Heart left ventricle (tissue), 13 donors: ENCODE data around the gene MPZL2.

Source experiments
- CTCF ChIP-seq, 12 donors: fragments of 200-600 bp; sonication (generic) in 4 of 12; IDR thresholded peaks; one replicate each; pipeline versions ENCODE4 v1.5.0 to v1.8.0; 2018 to 2022; ENCODE audit warnings: antibody characterized with exemption in 12 of 12, mild to moderate bottlenecking in 5 of 12
- POLR2A ChIP-seq, 2 donors: fragments of 450-650 bp; IDR thresholded peaks; one replicate each; pipeline ENCODE4 v1.6.1; 2017; ENCODE audit warnings: antibody characterized with exemption in 2 of 2, mild to moderate bottlenecking in 2 of 2, moderate library complexity in 2 of 2
- donor health status: ischemic (EF 13 %, LVEDD 7.1; RV severe dilation, severe dysfunction).
- donor health status: DM: no; HTN: yes; CAD: no.
- donor health status: DM: no; HTN: no; CAD: no.
- donor health status: ischemic (EF 25% LVEDD 6.9; RV normal size, moderate dysfunction).
- donor health status: ischemic (EF 25% LVEDD 5.7; RV mildly dilated, moderate dysfunction).
- donor health status: ischemic (EF 35%, LVEDD 5.7; RV mildly dilated, moderate dysfunction).
- donor health status: nonischemic (EF 11% LVEDD 7.7; RV severe dilation, severe dysfunction).
- donor health status: DM: yes; HTN: yes; CAD: no.
- donor health status: PGD.
- donor health status: ischemic (EF 29% LVEDD 5.4; RV normal size, mild dysfunction).
- donor health status: nonischemic (EF 23%, LVEDD 6.1; RV moderate dilation, normal function).

DNA sequence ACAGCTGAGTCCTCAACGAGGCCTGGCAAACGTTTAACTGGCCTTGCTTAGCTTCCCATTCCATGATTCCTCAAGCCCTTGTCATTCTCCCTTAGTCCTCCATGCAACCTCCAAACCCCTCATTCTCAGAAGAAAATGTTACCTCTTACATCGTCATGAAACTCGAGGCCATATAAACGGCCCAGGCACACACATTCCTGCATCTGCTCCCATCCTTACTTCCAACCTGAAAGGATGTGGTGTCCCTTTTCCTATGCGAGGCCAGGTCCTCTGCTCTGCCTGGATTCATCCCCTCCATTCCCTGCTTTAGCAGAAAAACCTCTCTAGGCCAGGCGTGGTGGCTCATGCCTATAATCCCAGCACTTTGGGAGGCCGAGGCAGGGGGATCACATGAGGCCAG, 20.9 kb downstream of the MPZL2 start:
- TF ChIP-seq CTCF (IDR thresholded peaks at IDR 0.05) (no peak), POLR2A (IDR thresholded peaks at IDR 0.05) (no peak)
